HepG2 (cell line): ENCODE data around the gene WNT9A. TPM values are rescaled to one million over a fixed set of nuclear protein-coding genes. Genes with fewer than 3 reads are reported as not detected.

ENCODE experiments used
- ATAC-seq: fragments of 200-7000 bp; cut with Tn5 transposase; 3 replicates; pipeline ENCODE4 v1.9.1; 2020; ENCODE audit warnings: mild to moderate bottlenecking, moderate library complexity
- BruUV-seq: library from RNA; stranded (reverse); fragments of 400-500 nt; replicated peaks from 2 replicates; lab custom pipeline; 2021; lab: Mats Ljungman, UMichigan
- CTCF ChIA-PET: fragments of 300-600 bp; formaldehyde crosslinking; extraction: SDS; loops from one replicate; lab custom pipeline; 2021; ENCODE audit warnings: low total read pairs, inconsistent platforms, low intra/inter-chr PET ratio; lab: Yijun Ruan, JAX
- POLR2A ChIA-PET: fragments of 350-600 bp; sonication (Branson Sonifier 250); formaldehyde crosslinking; loops from one replicate; lab custom pipeline; 2020; ENCODE audit warnings: antibody characterized with exemption, inconsistent platforms; lab: Yijun Ruan, JAX
- DNase-seq: peaks from one replicate; pipeline ENCODE4 v3.0.0-alpha.2; 2015; ENCODE audit warnings: low spot score
- FAIRE-seq: peaks from 3 replicates; lab custom pipeline; 2011; peaks lifted over from hg19 to GRCh38; lab: Jason Lieb, UNC
- H2AFZ ChIP-seq: one replicate; pipeline ENCODE4 v1.6.1; 2011; ENCODE audit warnings: low read length, inconsistent platforms
- H3K27ac ChIP-seq: fragments of 300-600 bp; 3 replicates; pipeline ENCODE4 v1.8.0; 2011; ENCODE audit warnings: mixed run types, mild to moderate bottlenecking, mixed read lengths, low read length, inconsistent platforms; ENCODE audit not compliant: insufficient read depth; ENCODE audit errors: extremely low read length
- H3K27me3 ChIP-seq, 2 experiments: fragments of 200-600 bp in 1 of 2; 2 replicates in 1 of 2; 3 replicates in 1 of 2; pipeline versions ENCODE4 v1.6.0 to v1.8.0; 2011; ENCODE audit warnings: low read length in 2 of 2, mild to moderate bottlenecking in 2 of 2, moderate library complexity in 2 of 2, inconsistent platforms in 1 of 2; ENCODE audit not compliant: insufficient read depth in 2 of 2, control insufficient read depth in 1 of 2
- H3K36me3 ChIP-seq, 2 experiments: fragments of 200-600 bp in 1 of 2; replicated peaks in 1 of 2; 2 replicates in 1 of 2; 3 replicates in 1 of 2; pipeline versions ENCODE4 v1.5.1 to v1.8.0; 2011; ENCODE audit warnings: low read length in 2 of 2, inconsistent platforms in 1 of 2; ENCODE audit not compliant: insufficient read depth in 2 of 2, control insufficient read depth in 1 of 2
- H3K4me1 ChIP-seq: 2 replicates; pipeline ENCODE4 v1.5.1; 2012; ENCODE audit warnings: low read length, inconsistent platforms; ENCODE audit not compliant: insufficient read depth
- H3K4me2 ChIP-seq: 2 replicates; pipeline ENCODE4 v1.6.0; 2011; ENCODE audit warnings: low read depth, low read length, inconsistent platforms
- H3K4me3 ChIP-seq, 3 experiments: fragments of 200-600 bp in 1 of 3; sonication (generic), shearing (Covaris generic) in 1 of 3; replicated peaks in 1 of 3; 2 replicates each; pipeline ENCODE4 v1.5.1; 2011 to 2016; ENCODE audit warnings: low read length in 3 of 3, inconsistent platforms in 2 of 3, low read depth in 2 of 3, mild to moderate bottlenecking in 2 of 3, control low read depth in 1 of 3, mixed read lengths in 1 of 3; ENCODE audit not compliant: insufficient read depth in 1 of 3
- H3K79me2 ChIP-seq: one replicate; pipeline ENCODE4 v1.6.1; 2011; ENCODE audit warnings: low read length, inconsistent platforms; ENCODE audit not compliant: insufficient read depth
- H3K9ac ChIP-seq: 2 replicates; pipeline ENCODE4 v1.6.0; 2011; ENCODE audit warnings: mild to moderate bottlenecking, low read depth, low read length, inconsistent platforms; ENCODE audit not compliant: insufficient read depth
- H3K9me3 ChIP-seq: 2 replicates; pipeline ENCODE4 v1.5.1; 2012; ENCODE audit warnings: mild to moderate bottlenecking, low read length
- H4K20me1 ChIP-seq: 2 replicates; pipeline ENCODE4 v1.6.0; 2011; ENCODE audit warnings: inconsistent platforms, mild to moderate bottlenecking, low read length, moderate library complexity; ENCODE audit not compliant: insufficient read depth
- EZH2 ChIP-seq: conservative IDR thresholded peaks from 2 replicates; pipeline ENCODE4 v1.6.1; 2012; ENCODE audit warnings: mild to moderate bottlenecking, low read depth, low read length, moderate library complexity
- ISX ChIP-seq: sonication (generic); formaldehyde crosslinking; conservative IDR thresholded peaks from 2 replicates; pipeline ENCODE4 v1.5.0; 2020; ENCODE audit warnings: missing genetic modification reagents
- NFE2 ChIP-seq: sonication (generic); formaldehyde crosslinking; IDR thresholded peaks from 2 replicates; pipeline ENCODE4 v1.4.0; 2020; ENCODE audit warnings: missing genetic modification reagents
- NKX3-1 ChIP-seq: sonication (generic); formaldehyde crosslinking; IDR thresholded peaks from 2 replicates; pipeline ENCODE4 v1.5.0; 2020; ENCODE audit warnings: missing genetic modification reagents
- RFX1 ChIP-seq: fragments of 450-650 bp; IDR thresholded peaks from 2 replicates; pipeline ENCODE4 v1.6.1; 2017
- SAP130 ChIP-seq: IDR thresholded peaks from 2 replicates; pipeline ENCODE4 v1.6.1; 2016; ENCODE audit warnings: low read depth
- ZMYM2 ChIP-seq: sonication (generic); formaldehyde crosslinking; IDR thresholded peaks from 2 replicates; pipeline ENCODE4 v1.8.0; 2022; ENCODE audit warnings: mild to moderate bottlenecking, missing genetic modification reagents
- WGBS: methylation state at CpG from one replicate; pipeline ENCODE4 v1.1.6; 2017; ENCODE audit warnings: low lambda C conversion rate; 5-methylcytosine and 5-hydroxymethylcytosine counted together
- in situ Hi-C: cut with HindIII; loops from 2 replicates; pipeline ENCODE4 v1.10.0; 2017; ENCODE audit warnings: low pct_unique_long_range_greater_than_20kb; ENCODE audit not compliant: extremely low pct_ligation_motif_present
- intact Hi-C: fragments of 100-400 bp; cut with micrococcal nuclease; formaldehyde crosslinking; loops from one replicate; pipeline ENCODE4 v1.10.0; 2022; ENCODE audit not compliant: unreplicated experiment
- polyA plus RNA-seq, 8 experiments: library from polyadenylated mRNA; depleted of rRNA in 3 of 8; stranded (reverse) in 7 of 8; unstranded in 1 of 8; fragments of >200 nt; fragmentation: Illumina TruSeq in 4 of 8; extraction: Trizol in 4 of 8; gene quantifications; 2 replicates each; pipeline versions ENCODE4 v1.2.1 to v1.2.3, GENCODE V29; 2011 to 2016; ENCODE audit warnings: low read depth in 4 of 8, missing spikeins in 1 of 8, mixed read lengths in 1 of 8; ENCODE audit not compliant: insufficient read depth in 1 of 8
- total RNA-seq, 5 experiments: library from RNA; depleted of rRNA; stranded (reverse); fragments of >200 nt; fragmentation: Illumina TruSeq; extraction: Trizol; gene quantifications; 2 replicates each; pipeline ENCODE4 v1.2.3, GENCODE V29; 2016; ENCODE audit warnings: low read depth in 1 of 5
- TF ChIP-seq, protein P1 (sequence below): sonication (generic); formaldehyde crosslinking; IDR thresholded peaks from 2 replicates; pipeline ENCODE4 v1.5.0; 2020; ENCODE audit warnings: mild to moderate bottlenecking, missing genetic modification reagents
- TF ChIP-seq, protein P2 (sequence below): sonication (generic); formaldehyde crosslinking; IDR thresholded peaks from 2 replicates; pipeline ENCODE4 v1.9.0; 2021; ENCODE audit warnings: missing genetic modification reagents, borderline replicate concordance
- TF ChIP-seq, protein P3 (sequence below): sonication (generic); formaldehyde crosslinking; IDR thresholded peaks from 2 replicates; pipeline ENCODE4 v1.5.1; 2020; ENCODE audit warnings: missing genetic modification reagents, mild to moderate bottlenecking, borderline replicate concordance

Gene WNT9A
- total and polyA plus RNA-seq, 2 of the 13 experiments (the other 11 are each of a cell fraction or from before 2014, with no cell fraction given), result 0.04 TPM; not detected in 1

DNA sequence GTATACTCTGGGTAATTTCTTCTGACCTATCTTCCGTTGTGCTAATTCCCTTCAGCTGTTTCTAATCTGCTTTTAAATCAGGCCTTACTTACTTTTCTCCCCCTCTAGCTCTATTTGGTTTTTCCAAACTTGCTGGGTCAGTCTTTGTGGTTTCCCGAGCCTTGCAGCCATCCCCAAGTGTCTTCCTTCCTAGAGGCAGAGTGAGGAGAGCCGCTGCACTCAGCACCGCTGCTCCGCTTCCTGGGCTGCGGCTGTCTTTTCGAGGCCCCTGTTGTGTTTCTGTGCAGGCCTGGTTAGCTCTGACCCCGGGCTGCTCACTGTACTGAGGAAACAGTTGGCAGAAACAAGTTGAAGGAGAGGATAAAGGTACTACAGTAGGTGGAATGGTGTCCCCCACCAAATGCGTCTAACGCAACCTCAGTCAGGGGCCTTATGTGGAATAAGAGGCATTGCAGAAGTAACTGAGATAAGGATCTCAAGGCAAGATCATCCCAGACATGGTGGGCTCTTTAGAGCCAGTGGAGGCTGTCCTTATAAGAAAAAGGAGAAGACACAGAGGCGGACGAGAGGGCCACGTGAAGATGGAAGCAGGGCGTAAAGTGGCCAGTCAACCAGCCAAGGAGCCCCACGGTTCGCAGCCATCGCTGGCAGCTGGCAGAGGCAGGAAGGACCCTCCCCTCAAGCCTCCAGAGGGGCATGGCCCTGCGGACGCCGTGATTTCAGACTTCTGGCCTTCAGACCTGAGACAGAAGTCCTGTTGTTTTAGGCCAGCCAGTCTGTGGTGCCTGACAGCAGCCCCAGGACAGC lies 10.5 kb downstream of the WNT9A start:
- Histone ChIP-seq H3K4me1 (no peaks in the 10 kb centered on the region), H3K4me3 (no peak overlapping the region), H3K9ac (no peak overlapping the region), H4K20me1 (no peaks in the 10 kb centered on the region), H3K27me3 (peaks cover 11 to 71% of the 10 kb centered on the region in 2 experiments; a peak in 4 of 5 replicates), H3K79me2 (no peaks in the 10 kb centered on the region), H2AFZ (no peak overlapping the region), H3K4me2 (no peak overlapping the region), H3K9me3 (no peaks in the 10 kb centered on the region)
- ATAC-seq, result no peak
- BruUV-seq, result no TSS peak
- WGBS, result 57% methylated on average over 16 of the region's 20 CpGs
- no peak for FAIRE-seq
- intact Hi-C loops, result no loop called here
- no peak for DNase-seq
- CTCF ChIA-PET, result no interaction called here
- in situ Hi-C loops, result no loop called here
- TF ChIP-seq, protein P1, sequence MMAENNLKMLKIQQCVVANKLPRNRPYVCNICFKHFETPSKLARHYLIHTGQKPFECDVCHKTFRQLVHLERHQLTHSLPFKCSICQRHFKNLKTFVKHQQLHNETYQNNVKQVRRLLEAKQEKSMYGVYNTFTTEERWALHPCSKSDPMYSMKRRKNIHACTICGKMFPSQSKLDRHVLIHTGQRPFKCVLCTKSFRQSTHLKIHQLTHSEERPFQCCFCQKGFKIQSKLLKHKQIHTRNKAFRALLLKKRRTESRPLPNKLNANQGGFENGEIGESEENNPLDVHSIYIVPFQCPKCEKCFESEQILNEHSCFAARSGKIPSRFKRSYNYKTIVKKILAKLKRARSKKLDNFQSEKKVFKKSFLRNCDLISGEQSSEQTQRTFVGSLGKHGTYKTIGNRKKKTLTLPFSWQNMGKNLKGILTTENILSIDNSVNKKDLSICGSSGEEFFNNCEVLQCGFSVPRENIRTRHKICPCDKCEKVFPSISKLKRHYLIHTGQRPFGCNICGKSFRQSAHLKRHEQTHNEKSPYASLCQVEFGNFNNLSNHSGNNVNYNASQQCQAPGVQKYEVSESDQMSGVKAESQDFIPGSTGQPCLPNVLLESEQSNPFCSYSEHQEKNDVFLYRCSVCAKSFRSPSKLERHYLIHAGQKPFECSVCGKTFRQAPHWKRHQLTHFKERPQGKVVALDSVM, result no peak
- no peak for TF ChIP-seq NFE2 (CRISPR knock-in tag)
- TF ChIP-seq NKX3-1 (CRISPR knock-in tag), result no peak
- no peak for TF ChIP-seq EZH2
- TF ChIP-seq RFX1, result no peak
- no peak for TF ChIP-seq SAP130 (CRISPR knock-in tag)
- TF ChIP-seq ZMYM2 (CRISPR knock-in tag), result no peak
- TF ChIP-seq, protein P2, sequence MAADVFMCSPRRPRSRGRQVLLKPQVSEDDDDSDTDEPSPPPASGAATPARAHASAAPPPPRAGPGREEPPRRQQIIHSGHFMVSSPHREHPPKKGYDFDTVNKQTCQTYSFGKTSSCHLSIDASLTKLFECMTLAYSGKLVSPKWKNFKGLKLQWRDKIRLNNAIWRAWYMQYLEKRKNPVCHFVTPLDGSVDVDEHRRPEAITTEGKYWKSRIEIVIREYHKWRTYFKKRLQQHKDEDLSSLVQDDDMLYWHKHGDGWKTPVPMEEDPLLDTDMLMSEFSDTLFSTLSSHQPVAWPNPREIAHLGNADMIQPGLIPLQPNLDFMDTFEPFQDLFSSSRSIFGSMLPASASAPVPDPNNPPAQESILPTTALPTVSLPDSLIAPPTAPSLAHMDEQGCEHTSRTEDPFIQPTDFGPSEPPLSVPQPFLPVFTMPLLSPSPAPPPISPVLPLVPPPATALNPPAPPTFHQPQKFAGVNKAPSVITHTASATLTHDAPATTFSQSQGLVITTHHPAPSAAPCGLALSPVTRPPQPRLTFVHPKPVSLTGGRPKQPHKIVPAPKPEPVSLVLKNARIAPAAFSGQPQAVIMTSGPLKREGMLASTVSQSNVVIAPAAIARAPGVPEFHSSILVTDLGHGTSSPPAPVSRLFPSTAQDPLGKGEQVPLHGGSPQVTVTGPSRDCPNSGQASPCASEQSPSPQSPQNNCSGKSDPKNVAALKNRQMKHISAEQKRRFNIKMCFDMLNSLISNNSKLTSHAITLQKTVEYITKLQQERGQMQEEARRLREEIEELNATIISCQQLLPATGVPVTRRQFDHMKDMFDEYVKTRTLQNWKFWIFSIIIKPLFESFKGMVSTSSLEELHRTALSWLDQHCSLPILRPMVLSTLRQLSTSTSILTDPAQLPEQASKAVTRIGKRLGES (CRISPR knock-in tag), result no peak
- TF ChIP-seq, protein P3, sequence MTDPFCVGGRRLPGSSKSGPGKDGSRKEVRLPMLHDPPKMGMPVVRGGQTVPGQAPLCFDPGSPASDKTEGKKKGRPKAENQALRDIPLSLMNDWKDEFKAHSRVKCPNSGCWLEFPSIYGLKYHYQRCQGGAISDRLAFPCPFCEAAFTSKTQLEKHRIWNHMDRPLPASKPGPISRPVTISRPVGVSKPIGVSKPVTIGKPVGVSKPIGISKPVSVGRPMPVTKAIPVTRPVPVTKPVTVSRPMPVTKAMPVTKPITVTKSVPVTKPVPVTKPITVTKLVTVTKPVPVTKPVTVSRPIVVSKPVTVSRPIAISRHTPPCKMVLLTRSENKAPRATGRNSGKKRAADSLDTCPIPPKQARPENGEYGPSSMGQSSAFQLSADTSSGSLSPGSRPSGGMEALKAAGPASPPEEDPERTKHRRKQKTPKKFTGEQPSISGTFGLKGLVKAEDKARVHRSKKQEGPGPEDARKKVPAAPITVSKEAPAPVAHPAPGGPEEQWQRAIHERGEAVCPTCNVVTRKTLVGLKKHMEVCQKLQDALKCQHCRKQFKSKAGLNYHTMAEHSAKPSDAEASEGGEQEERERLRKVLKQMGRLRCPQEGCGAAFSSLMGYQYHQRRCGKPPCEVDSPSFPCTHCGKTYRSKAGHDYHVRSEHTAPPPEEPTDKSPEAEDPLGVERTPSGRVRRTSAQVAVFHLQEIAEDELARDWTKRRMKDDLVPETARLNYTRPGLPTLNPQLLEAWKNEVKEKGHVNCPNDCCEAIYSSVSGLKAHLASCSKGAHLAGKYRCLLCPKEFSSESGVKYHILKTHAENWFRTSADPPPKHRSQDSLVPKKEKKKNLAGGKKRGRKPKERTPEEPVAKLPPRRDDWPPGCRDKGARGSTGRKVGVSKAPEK, result no peak
- no peak for TF ChIP-seq ISX (CRISPR knock-in tag)
- TF ChIP-seq, all 625 proteins: peak for 0
- POLR2A ChIA-PET, result no interaction called here
- H3K27ac ChIP-seq, result no peak overlapping the region
- no peaks in the 10 kb centered on the region for H3K36me3 ChIP-seq
